ENCODE measurements around the gene LBHD2.

DNA sequence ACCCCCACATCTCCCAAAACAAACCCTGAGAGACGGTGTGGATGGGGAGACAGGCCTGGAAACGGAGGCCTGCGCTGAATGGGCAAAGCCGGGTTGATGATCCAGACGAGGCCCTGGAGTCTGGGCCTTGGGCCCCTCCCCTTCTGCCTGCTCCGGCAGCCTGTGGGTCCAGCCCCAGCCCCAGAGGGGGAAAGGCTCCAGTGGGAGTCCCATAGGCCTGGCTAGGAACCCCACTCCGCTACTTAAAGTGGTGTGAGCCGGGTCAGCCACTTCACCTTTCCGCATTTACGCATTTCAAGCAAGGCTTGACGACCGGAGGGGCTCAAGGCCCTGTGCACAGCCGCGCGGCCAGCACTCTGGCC, 38.6 kb downstream of the LBHD2 start:
- TF ChIP-seq, protein P1, sequence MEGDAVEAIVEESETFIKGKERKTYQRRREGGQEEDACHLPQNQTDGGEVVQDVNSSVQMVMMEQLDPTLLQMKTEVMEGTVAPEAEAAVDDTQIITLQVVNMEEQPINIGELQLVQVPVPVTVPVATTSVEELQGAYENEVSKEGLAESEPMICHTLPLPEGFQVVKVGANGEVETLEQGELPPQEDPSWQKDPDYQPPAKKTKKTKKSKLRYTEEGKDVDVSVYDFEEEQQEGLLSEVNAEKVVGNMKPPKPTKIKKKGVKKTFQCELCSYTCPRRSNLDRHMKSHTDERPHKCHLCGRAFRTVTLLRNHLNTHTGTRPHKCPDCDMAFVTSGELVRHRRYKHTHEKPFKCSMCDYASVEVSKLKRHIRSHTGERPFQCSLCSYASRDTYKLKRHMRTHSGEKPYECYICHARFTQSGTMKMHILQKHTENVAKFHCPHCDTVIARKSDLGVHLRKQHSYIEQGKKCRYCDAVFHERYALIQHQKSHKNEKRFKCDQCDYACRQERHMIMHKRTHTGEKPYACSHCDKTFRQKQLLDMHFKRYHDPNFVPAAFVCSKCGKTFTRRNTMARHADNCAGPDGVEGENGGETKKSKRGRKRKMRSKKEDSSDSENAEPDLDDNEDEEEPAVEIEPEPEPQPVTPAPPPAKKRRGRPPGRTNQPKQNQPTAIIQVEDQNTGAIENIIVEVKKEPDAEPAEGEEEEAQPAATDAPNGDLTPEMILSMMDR (IDR thresholded peaks at IDR 0.05; ENCODE audit: low read depth, low read length, missing input control) = no peak
- TF ChIP-seq TAF1 (conservative IDR thresholded peaks at IDR 0.05) (no peak), SP1 (IDR thresholded peaks at IDR 0.05) (no peak), GABPA (IDR thresholded peaks at IDR 0.05 in 1 of 2, conservative IDR thresholded peaks at IDR 0.05 in 1 of 2) (no peak), JUND (IDR thresholded peaks at IDR 0.05) (no peak), YY1 (IDR thresholded peaks at IDR 0.05) (peak; percentile 6), EGR1 (IDR thresholded peaks at IDR 0.05; ENCODE audit: low read depth in 2 of 2) (no peak), RAD21 (IDR thresholded peaks at IDR 0.05) (no peak), RXRA (IDR thresholded peaks at IDR 0.05) (no peak), HNF4A (conservative IDR thresholded peaks at IDR 0.05) (no peak), FOXA1 (IDR thresholded peaks at IDR 0.05) (no peak)
- TF ChIP-seq, protein P2, sequence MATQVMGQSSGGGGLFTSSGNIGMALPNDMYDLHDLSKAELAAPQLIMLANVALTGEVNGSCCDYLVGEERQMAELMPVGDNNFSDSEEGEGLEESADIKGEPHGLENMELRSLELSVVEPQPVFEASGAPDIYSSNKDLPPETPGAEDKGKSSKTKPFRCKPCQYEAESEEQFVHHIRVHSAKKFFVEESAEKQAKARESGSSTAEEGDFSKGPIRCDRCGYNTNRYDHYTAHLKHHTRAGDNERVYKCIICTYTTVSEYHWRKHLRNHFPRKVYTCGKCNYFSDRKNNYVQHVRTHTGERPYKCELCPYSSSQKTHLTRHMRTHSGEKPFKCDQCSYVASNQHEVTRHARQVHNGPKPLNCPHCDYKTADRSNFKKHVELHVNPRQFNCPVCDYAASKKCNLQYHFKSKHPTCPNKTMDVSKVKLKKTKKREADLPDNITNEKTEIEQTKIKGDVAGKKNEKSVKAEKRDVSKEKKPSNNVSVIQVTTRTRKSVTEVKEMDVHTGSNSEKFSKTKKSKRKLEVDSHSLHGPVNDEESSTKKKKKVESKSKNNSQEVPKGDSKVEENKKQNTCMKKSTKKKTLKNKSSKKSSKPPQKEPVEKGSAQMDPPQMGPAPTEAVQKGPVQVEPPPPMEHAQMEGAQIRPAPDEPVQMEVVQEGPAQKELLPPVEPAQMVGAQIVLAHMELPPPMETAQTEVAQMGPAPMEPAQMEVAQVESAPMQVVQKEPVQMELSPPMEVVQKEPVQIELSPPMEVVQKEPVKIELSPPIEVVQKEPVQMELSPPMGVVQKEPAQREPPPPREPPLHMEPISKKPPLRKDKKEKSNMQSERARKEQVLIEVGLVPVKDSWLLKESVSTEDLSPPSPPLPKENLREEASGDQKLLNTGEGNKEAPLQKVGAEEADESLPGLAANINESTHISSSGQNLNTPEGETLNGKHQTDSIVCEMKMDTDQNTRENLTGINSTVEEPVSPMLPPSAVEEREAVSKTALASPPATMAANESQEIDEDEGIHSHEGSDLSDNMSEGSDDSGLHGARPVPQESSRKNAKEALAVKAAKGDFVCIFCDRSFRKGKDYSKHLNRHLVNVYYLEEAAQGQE (IDR thresholded peaks at IDR 0.05) = no peak
- TF ChIP-seq, protein P3, sequence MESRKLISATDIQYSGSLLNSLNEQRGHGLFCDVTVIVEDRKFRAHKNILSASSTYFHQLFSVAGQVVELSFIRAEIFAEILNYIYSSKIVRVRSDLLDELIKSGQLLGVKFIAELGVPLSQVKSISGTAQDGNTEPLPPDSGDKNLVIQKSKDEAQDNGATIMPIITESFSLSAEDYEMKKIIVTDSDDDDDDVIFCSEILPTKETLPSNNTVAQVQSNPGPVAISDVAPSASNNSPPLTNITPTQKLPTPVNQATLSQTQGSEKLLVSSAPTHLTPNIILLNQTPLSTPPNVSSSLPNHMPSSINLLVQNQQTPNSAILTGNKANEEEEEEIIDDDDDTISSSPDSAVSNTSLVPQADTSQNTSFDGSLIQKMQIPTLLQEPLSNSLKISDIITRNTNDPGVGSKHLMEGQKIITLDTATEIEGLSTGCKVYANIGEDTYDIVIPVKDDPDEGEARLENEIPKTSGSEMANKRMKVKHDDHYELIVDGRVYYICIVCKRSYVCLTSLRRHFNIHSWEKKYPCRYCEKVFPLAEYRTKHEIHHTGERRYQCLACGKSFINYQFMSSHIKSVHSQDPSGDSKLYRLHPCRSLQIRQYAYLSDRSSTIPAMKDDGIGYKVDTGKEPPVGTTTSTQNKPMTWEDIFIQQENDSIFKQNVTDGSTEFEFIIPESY (IDR thresholded peaks at IDR 0.05) = no peak
- TF ChIP-seq, protein P4, sequence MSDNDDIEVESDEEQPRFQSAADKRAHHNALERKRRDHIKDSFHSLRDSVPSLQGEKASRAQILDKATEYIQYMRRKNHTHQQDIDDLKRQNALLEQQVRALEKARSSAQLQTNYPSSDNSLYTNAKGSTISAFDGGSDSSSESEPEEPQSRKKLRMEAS (IDR thresholded peaks at IDR 0.05) = no peak
